HG03108 (cell line): ENCODE measurements around the gene MED15.
"Not testable (repeated sequence)": the region's sequence is repeated elsewhere in the genome, so short reads cannot be mapped to it uniquely, and the experiment has no call there.

ENCODE experiments used
- ATAC-seq: cut with Tn5 transposase; IDR thresholded peaks from one replicate; pipeline ENCODE4 v1.9.1; 2021; ENCODE audit warnings: moderate library complexity; ENCODE audit not compliant: unreplicated experiment

MED15 gene

DNA sequence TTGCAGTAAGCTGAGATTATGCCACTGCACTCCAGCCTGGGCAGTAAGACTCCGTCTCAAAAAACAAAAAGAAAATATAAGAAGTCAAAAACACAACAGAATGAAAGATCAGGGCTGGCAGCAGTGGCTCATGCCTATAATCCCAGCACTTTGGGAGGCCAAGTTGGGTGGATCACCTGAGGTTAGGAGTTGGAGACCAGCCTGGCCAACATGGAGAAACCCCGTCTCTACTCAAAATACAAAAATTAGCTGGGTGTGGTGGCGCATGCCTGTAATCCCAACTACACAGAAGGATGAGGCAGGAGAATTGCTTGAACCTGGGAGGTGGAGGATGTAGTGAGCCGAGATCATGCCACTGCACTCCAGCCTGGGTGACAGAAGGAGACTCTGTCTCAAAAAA is 87.1 kb downstream of the MED15 start:
- not testable (repeated sequence) for ATAC-seq

- no peak for ATAC-seq
These were observed 88.1 kb downstream of the MED15 start for GRCh38 chr22:20595461-20595860.

- no peak for ATAC-seq
These were observed 91.7 kb downstream of the MED15 start for GRCh38 chr22:20599117-20599516.

DNA sequence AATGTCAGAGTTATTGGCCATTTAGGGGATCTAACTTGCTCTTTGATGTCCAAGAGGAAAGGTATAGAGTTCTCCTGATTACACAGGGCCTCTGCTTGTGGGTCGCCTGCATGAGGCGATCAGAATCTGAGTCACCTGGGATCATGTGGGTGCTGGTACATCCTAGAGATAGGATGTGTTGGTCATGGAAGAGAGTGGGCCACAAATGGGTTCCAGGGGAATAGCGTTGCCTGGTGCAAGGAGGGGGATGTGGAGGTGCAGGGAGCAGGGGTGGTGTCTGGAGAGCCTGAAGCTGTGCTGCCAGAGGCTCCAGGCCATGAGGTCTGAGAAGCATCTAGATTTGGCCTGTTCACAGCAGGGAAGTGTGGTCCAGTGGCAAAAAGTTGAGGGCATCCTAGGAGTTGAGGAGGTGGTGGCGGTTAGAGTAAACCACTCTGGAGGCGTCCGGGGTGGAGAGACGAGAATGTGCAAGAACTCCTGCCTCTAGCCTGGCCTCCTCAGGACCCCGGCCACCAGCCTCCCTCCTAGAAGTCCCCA is 92.8 kb downstream of the MED15 start:
- ATAC-seq, result no peak

DNA sequence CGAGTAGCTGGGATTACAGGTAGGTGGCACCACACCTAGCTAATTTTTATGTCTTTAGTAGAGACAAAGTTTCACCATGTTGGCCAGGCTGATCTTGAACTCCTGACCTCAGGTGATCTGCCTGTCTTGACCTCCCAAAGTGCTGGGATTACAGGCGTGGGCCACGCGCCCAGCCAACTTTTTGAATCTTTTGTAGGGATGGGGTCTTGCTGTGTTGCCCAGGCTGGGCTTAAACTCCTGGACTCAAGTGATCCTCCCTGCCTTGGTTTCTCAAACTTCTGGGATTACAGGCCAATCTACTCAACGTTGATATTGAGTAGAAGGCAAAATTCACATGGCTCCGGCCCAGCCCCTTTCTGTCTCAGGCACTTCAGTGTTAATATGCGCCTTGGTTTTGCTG is 93.9 kb downstream of the MED15 start:
- ATAC-seq, result no peak

GRCh38 chr22:20602609-20603164 is 95.3 kb downstream of the MED15 start:
- ATAC-seq, result no peak

GRCh38 chr22:20604092-20604747 is 96.8 kb downstream of the MED15 start:
- ATAC-seq, result no peak

DNA sequence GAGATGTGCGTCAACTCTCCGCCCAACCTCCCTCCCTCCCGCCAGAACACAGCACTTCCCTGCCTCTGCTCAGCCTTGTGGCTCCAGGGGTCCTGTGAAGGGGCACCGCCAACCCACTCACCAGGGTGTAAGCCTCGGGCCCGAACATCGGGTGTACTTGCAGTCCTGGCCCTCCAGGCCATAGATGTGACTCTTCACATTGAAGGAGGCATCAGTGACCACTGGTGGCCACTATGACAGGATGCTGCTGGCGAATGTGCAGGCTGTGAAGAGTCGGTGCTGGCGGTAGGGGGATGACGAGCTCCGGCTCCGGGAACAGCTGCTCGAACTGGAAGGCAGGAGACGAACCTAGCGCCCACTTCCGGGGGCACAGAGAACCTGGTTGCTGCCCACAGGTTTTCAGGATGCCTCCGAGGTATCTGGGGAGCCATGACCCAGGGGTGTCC is 97.4 kb downstream of the MED15 start:
- no peak for ATAC-seq

GRCh38 chr22:20605328-20605727 is 97.9 kb downstream of the MED15 start:
- no peak for ATAC-seq

DNA sequence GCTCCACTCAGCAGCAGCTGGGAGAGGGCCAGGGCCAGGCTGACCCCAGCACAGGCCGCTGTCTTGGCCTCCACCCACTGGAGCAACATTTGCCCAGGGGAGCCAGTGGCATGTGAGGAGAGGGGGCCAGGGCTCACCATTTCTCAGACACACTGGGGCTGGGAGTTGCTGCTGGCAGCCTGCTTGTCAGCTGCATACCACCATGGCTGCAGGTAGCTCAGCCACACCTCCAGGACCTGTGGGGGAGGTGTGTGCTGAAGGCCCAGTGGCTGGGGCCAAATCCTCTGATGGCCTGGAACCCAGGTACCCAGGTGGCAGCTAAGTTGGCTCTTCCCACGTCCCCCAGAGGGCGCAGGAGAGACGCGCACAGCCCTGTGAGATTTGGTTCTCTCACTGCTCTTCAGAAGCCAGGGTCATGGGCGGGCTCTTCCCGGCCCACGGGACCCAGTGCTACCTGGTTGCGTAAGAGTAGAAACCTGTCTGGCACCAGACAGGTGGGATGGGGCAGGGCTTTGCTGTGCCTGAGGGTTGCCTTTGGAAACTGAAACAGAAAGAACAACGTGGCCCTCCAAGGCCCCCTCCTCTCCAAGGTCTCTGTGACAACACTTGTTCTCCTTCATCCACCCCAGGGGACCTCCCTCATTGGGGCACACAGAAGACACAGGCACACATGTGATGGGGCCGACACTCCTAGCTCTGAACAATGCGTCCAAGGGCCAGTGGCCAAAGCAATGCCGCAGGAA is 98.8 kb downstream of the MED15 start:
- no peak for ATAC-seq

GRCh38 chr22:20606784-20607128 is 99.3 kb downstream of the MED15 start:
- no peak for ATAC-seq

DNA sequence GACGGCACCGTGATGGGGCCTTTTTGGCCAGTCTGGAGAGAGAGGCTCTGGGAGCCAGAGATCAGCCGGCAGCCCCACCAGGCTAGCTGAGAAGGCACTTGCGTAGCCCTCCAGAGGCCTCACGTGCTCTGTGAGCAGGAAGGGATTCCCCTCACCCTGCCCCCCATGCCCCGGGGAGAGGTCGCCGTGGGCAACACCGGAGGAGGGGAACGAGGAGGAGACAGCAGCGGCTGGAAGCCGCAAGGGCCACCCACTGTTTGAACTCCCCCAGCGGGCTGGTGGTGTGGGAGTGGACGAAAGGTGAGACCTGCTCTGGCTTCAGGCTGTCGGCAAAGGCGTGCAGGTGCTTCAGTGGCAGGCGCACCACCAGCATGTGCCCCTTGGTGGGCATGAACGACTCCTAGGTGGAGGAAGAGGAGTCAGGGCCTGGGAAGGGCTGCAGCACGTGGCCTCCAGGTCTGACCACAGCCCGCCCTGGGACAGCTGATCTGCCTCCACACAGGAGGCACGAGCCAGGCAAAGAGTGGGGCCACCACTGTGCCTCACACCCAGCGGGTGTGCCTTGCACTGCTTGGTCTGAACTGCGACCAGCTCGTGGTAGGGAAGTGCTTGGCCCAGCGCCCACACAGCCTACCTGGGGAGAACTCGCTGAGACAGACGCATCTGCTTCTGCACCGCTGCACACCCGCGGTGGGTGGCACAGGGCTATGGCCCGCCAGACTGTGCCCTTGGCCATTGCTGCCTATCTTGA is 99.9 kb downstream of the MED15 start:
- ATAC-seq, result no peak

DNA sequence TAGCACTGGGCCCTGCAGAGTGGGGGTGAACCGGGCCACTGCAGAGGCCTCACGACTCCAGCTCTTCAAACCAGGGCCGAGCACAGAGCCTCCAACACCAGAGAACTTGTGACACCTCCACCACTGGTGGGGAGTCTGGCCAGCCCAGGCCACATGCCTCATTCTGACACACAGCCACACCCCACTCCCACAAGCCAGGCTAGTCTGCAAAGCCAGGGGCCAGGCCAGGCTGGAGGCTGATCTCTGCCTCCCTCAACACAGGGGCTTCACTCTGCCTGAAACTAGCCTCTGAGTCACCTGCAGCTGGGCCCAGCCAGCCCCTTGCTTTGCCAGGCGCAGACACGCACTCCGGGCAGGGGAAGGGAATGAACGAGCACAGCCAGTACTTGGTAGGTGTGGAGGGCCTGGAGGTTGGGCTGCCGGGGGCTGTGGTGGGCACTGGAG is 102.9 kb downstream of the MED15 start:
- no peak for ATAC-seq

DNA sequence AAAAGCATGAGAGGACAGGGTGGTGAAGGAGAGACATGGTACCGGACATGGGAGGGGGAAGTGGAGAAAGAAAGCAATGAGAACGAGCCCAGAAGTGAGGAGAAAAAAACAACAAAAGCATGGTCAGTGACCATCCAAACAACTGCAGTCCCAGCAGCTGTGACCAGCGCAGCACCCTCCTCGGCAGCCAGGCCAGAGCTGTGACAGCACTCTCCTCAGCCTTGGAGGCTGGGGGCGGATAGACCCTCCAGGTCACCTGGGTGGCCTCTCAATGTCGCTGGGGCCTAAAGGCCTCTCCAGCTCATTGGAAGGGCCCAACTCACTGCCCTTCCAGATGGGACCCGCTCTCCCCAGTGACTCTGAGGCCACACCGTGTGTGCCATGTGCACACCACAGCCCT is 103.3 kb downstream of the MED15 start:
- ATAC-seq, result no peak

DNA sequence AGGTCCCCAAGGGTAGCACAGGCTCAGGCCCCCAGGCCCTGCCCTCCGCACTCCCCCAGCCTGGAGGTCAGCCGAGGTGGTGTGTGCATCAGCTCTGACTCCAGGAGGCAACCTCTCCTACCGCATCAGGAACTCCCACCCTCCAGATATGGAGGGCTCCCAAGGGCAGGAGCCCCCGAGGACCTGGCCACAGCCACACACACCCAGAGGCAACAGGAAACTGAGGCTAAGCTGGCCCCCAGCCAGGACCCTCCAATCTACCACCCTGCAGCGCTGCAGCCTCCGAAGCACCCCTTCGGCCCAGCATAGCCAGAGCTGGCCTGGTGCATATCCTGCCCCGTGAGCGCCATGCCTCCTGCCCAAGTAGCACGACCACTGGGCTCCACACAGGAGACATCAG is 104.0 kb downstream of the MED15 start:
- ATAC-seq, result no peak

- no peak for ATAC-seq
These were observed 105.9 kb downstream of the MED15 start for GRCh38 chr22:20613301-20613700.

DNA sequence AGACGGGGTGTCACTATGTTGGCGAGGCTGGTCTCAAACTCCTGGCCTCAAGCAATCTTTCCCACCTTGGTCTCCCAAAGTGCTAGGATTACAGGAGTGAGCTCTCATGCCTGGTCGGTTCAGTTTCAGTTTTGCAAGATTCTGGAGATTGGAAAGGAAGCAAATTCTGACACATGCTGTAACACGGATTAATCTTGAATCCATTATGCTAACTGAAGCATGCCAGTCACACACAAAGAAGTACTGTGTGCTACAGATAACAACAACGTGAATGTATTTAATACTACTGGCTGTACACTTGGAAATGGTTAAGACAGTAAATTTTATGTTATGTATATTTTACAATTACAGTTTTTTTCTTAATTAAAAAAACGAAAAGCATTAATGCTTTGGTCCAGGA is 107.6 kb downstream of the MED15 start:
- no peak for ATAC-seq

DNA sequence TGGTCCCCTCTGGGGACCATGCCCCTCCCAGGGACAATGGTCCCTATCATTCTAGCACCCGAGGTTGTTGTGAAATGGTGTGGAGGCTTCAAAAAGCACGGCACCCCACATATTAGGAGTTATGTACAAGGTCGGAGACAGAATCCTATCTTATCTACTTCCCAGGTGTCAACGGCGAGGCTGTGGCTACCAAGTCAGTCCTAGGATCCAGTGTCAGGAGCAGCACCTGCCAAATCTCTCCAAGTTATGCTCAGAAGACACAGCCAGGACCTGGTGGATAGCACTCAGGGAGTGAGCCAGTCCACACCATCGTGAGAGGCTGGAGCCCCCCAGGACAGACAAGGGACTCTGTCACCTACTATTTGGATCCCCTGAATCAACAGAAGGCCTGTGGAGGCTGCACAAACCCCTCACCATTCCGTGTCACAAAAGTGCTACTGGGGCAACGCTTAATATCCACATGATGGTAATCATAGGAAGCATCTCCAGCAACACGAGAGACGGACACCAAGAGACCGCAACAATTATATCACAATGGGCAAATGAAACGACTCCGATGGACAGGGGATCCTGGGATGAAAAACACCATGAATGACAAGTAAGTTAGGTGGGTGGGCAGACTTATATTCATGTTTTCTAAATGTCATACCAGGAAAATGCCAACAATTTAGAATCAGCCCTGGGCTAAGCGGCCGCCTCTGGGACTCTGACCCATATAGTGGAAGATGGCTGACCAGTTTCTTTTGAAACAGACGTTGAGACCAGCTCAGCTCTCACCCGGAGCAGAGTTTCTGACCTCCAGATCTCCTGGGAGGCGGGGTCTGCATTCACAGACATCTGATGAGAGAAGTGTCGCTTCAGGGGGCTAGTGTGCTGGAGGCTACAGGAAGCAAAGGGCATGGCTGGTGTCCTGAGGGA is 108.4 kb downstream of the MED15 start:
- no peak for ATAC-seq

GRCh38 chr22:20616451-20617043 is 109.1 kb downstream of the MED15 start:
- ATAC-seq, result no peak

DNA sequence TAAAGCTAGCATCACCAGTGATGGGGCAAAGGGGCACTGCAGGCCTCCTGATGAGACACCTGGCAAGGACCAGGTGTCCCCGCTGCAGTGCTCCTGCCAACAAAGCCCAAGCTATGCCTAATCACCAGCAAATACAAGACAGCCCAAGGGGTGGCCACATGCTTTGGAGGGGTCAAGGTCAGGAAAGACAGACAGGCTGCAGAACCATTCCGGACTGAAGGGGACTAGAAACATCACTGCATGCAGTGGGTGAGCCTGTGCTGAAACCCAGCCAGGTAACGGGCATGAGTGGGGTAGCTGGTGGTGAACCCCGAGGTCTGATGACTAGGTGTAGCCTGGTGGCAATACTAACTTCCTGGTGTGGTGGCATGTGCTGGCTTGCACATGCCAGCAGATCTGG is 111.1 kb downstream of the MED15 start:
- ATAC-seq, result no peak
